Transverse colon (tissue), 4 donors: ENCODE measurements around the gene VAV2. TPM values are rescaled to one million over a fixed set of nuclear protein-coding genes. Genes with fewer than 3 reads are reported as not detected.
A peak's percentile ranks its signal among the peaks of the same experiment; 100 is the strongest.
"Not testable (repeated sequence)": the region's sequence is repeated elsewhere in the genome, so short reads cannot be mapped to it uniquely, and the experiment has no call there.

ENCODE experiments used
- DNase-seq: peaks from one replicate; pipeline ENCODE4 v3.0.0-alpha.2; 2019
- H3K27ac ChIP-seq, 4 donors: fragments of 200-600 bp; sonication (generic); 2 replicates each; pipeline ENCODE4 v1.5.1; 2016 to 2018; ENCODE audit warnings: inconsistent platforms in 4 of 4
- H3K27me3 ChIP-seq: fragments of 200-600 bp; sonication (generic); 2 replicates; pipeline ENCODE4 v1.5.1; 2017; ENCODE audit warnings: inconsistent platforms
- H3K36me3 ChIP-seq, 4 donors: fragments of 200-600 bp; sonication (generic); 2 replicates each; pipeline ENCODE4 v1.5.1; 2017 to 2019; ENCODE audit warnings: inconsistent platforms in 4 of 4
- H3K4me1 ChIP-seq, 4 donors: fragments of 200-600 bp; sonication (generic); 2 replicates each; pipeline ENCODE4 v1.5.1; 2017 to 2020; ENCODE audit warnings: inconsistent platforms in 4 of 4
- H3K4me3 ChIP-seq, 4 donors: fragments of 200-600 bp; sonication (generic); 1 replicate in 1 of 4; 2 replicates in 3 of 4; pipeline versions ENCODE4 v1.5.1 to v1.6.1; 2017 to 2019; ENCODE audit warnings: inconsistent platforms in 4 of 4
- H3K9me3 ChIP-seq, 2 donors: fragments of 200-600 bp; sonication (generic); 2 replicates each; pipeline ENCODE4 v1.5.1; 2017 to 2019; ENCODE audit warnings: inconsistent platforms in 2 of 2
- EP300 ChIP-seq: sonication (generic); formaldehyde crosslinking; IDR thresholded peaks from one replicate; pipeline ENCODE4 v1.6.1; 2017; ENCODE audit warnings: antibody characterized with exemption, low read depth
- POLR2A ChIP-seq: fragments of 450-650 bp; IDR thresholded peaks from one replicate; pipeline ENCODE4 v1.6.1; 2016; ENCODE audit warnings: antibody characterized with exemption, mild to moderate bottlenecking, moderate library complexity
- POLR2AphosphoS5 ChIP-seq, 3 donors: sonication (generic); formaldehyde crosslinking; IDR thresholded peaks; one replicate each; pipeline ENCODE4 v1.6.1; 2016; ENCODE audit warnings: antibody characterized with exemption in 3 of 3
- WGBS, 2 donors: methylation state at CpG; one replicate each; pipeline ENCODE4 v1.1.5; 2018; ENCODE audit warnings: low coverage in 1 of 2; 5-methylcytosine and 5-hydroxymethylcytosine counted together
- in situ Hi-C, 4 donors: fragments of 200-750 bp; cut with MboI; loops; one replicate each; pipeline versions ENCODE4 v1.15.0 to v1.15.1; 2017; ENCODE audit warnings: low sequenced_read_pairs in 3 of 4, low pct_ligation_motif_present in 1 of 4, low pct_unique_long_range_greater_than_20kb in 1 of 4
- intact Hi-C: fragments of 100-400 bp; cut with DNase I; formaldehyde crosslinking; loops from one replicate; pipeline ENCODE4 v1.15.1; 2023; ENCODE audit warnings: low total_unique reads
- total RNA-seq, 4 donors: library from RNA; depleted of rRNA; stranded (reverse); fragments of >200 nt; gene quantifications; one replicate each; pipeline ENCODE4 v1.1.0, GENCODE V29; 2016
- TF ChIP-seq, protein P1 (sequence below), 5 experiments: fragments of 200-600 bp in 3 of 5; fragments of 450-650 bp in 2 of 5; sonication (generic) in 3 of 5; IDR thresholded peaks; 1 replicate in 2 of 5; 2 replicates in 3 of 5; pipeline ENCODE4 v1.5.1; 2016 to 2017; ENCODE audit warnings: antibody characterized with exemption in 5 of 5, inconsistent platforms in 3 of 5, mild to moderate bottlenecking in 2 of 5, moderate library complexity in 1 of 5

VAV2 gene
- total RNA-seq, 4 donors from 2014 or later = 8.2 to 52.4 (median 24.5) TPM

DNA sequence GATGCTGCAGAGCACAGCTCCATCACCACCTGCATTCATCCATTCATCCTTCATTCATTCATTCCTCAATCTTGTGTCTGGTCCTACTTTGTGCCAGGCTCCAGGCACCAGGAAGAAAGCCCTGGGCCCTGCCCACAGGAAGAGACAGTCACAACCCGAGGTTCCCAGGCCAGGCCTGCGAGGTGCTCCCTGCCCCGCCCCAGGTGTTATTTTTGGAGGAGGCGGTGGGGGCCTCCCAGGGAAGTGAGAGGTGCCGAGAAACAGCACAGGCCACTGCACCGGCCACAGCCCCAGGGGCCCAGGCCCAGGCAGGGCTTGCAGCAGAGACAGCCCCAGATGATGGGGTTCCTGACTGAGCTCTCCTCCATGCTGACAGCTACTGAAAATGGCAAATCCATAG lies 33.4 kb downstream of the VAV2 start:
- TF ChIP-seq POLR2A (no peak), POLR2AphosphoS5 (IDR thresholded peaks at IDR 0.05) (no peak), EP300 (no peak)
- TF ChIP-seq, protein P1, sequence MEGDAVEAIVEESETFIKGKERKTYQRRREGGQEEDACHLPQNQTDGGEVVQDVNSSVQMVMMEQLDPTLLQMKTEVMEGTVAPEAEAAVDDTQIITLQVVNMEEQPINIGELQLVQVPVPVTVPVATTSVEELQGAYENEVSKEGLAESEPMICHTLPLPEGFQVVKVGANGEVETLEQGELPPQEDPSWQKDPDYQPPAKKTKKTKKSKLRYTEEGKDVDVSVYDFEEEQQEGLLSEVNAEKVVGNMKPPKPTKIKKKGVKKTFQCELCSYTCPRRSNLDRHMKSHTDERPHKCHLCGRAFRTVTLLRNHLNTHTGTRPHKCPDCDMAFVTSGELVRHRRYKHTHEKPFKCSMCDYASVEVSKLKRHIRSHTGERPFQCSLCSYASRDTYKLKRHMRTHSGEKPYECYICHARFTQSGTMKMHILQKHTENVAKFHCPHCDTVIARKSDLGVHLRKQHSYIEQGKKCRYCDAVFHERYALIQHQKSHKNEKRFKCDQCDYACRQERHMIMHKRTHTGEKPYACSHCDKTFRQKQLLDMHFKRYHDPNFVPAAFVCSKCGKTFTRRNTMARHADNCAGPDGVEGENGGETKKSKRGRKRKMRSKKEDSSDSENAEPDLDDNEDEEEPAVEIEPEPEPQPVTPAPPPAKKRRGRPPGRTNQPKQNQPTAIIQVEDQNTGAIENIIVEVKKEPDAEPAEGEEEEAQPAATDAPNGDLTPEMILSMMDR (IDR thresholded peaks at IDR 0.05) = no peak
- Histone ChIP-seq H3K4me1 (peaks cover 4 to 43% (median 14%) of the 10 kb centered on the region in 4 donors), H3K27me3 (no peaks in the 10 kb centered on the region), H3K36me3 (no peaks in the 10 kb centered on the region), H3K4me3 (no peak overlapping the region), H3K9me3 (no peaks in the 10 kb centered on the region), H3K27ac (peak overlapping the region in 1 of 4 donors; percentile 1)
- intact Hi-C loops (no loop called here), in situ Hi-C loops (no loop called here)
- no peak for DNase-seq
- 67% methylated on average over 3 of the region's 6 CpGs; no CpG with 5 or more reads in 1 of the 2 donors for WGBS, 2 donors

- H3K27me3 ChIP-seq, H3K9me3 ChIP-seq, DNase-seq, intact Hi-C loops, in situ Hi-C loops, H3K36me3 ChIP-seq, H3K4me3 ChIP-seq: not testable (repeated sequence)
- Histone ChIP-seq H3K4me1 (peaks cover 4 to 43% (median 14%) of the 10 kb centered on the region in 4 donors), H3K27ac (peak overlapping the region in 1 of 4 donors; percentile 25)
- 65% methylated on average over 4 of the region's 7 CpGs; no CpG with 5 or more reads in 1 of the 2 donors for WGBS, 2 donors
Measured at GRCh38 chr9:133957772-133958171, 34.4 kb downstream of the VAV2 start.

DNA sequence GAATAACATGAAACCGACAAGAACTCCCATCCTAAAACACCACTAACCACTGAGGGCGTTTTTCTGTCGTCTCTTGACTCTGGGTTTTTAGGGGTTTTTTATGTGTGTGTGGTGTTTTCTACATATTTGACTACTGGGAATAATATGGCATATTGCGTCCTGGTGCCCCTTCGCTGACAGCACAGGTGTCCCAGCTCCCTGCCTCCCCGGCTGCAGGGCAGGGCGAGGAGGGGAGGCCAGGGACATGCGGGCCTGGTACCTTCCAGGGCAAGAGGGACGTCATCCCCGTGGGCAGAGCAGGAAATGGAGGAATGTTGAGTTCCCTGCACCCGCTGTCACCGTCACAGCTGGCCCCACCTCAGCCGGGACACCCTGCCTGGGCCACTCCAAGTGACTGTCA lies 34.8 kb downstream of the VAV2 start:
- no peak for DNase-seq
- Histone ChIP-seq H3K9me3 (no peaks in the 10 kb centered on the region), H3K36me3 (no peaks in the 10 kb centered on the region), H3K4me3 (no peak overlapping the region), H3K27ac (peak overlapping the region in 1 of 4 donors; percentile 33), H3K4me1 (peaks cover 4 to 43% (median 14%) of the 10 kb centered on the region in 4 donors), H3K27me3 (no peaks in the 10 kb centered on the region)
- TF ChIP-seq EP300 (no peak), POLR2A (no peak), POLR2AphosphoS5 (IDR thresholded peaks at IDR 0.05) (no peak)
- TF ChIP-seq, protein P1 (IDR thresholded peaks at IDR 0.05) = no peak
- in situ Hi-C loops (no loop called here), intact Hi-C loops (no loop called here)
- 76% methylated on average over 13 of the region's 13 CpGs; no CpG with 5 or more reads in 1 of the 2 donors for WGBS, 2 donors

- WGBS, 2 donors = 69% methylated on average over 14 of the region's 14 CpGs; no CpG with 5 or more reads in 1 of the 2 donors
- intact Hi-C loops (no loop called here), in situ Hi-C loops (no loop called here)
- peaks cover 4 to 43% (median 14%) of the 10 kb centered on the region in 4 donors for H3K4me1 ChIP-seq
- no peaks in the 10 kb centered on the region for H3K36me3 ChIP-seq
- no peaks in the 10 kb centered on the region for H3K9me3 ChIP-seq
- H3K27ac ChIP-seq = peak overlapping the region; percentile 33 to 50 (median 37)
- no peak for TF ChIP-seq POLR2A
- TF ChIP-seq, protein P1 (IDR thresholded peaks at IDR 0.05) = no peak
- no peak for TF ChIP-seq POLR2AphosphoS5 (IDR thresholded peaks at IDR 0.05)
- TF ChIP-seq EP300 = no peak
- no peak overlapping the region for H3K4me3 ChIP-seq
- no peaks in the 10 kb centered on the region for H3K27me3 ChIP-seq
- DNase-seq = no peak
Measured at GRCh38 chr9:133956520-133957076, 35.5 kb downstream of the VAV2 start.
